Measurements from ENCODE around the gene EML4.

Gene EML4

GRCh38 chr2:42191285-42192009 lies 22.3 kb downstream of the EML4 start:
- TF ChIP-seq, protein P1, sequence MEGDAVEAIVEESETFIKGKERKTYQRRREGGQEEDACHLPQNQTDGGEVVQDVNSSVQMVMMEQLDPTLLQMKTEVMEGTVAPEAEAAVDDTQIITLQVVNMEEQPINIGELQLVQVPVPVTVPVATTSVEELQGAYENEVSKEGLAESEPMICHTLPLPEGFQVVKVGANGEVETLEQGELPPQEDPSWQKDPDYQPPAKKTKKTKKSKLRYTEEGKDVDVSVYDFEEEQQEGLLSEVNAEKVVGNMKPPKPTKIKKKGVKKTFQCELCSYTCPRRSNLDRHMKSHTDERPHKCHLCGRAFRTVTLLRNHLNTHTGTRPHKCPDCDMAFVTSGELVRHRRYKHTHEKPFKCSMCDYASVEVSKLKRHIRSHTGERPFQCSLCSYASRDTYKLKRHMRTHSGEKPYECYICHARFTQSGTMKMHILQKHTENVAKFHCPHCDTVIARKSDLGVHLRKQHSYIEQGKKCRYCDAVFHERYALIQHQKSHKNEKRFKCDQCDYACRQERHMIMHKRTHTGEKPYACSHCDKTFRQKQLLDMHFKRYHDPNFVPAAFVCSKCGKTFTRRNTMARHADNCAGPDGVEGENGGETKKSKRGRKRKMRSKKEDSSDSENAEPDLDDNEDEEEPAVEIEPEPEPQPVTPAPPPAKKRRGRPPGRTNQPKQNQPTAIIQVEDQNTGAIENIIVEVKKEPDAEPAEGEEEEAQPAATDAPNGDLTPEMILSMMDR (IDR thresholded peaks at IDR 0.05; ENCODE audit: insufficient read depth, low read depth, low read length, missing control alignments): no peak
- H3K4me3 ChIP-seq (ENCODE audit: low read depth, low read length): no peak overlapping the region
- DNase-seq (ENCODE audit: low read depth): no peak

DNA sequence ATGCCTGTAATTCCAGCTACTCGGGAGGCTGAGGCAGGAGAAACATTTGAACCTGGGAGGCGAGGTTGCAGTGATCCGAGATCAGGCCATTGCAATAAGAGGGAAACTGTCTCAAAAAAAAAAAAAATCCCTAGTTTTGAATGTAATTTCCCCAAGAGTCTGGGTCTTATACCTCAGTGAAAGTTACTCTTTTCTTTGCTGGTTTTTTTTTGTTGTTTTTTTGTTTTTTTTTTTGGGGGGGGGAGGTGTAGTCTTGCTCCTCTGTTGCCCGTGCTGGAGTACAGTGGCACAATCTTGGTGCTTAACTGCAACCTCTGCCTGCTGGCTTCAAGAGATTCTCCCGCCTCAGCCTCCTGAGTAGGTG lies 22.8 kb downstream of the EML4 start:
- TF ChIP-seq, protein P1 (IDR thresholded peaks at IDR 0.05; ENCODE audit: insufficient read depth, low read depth, low read length, missing control alignments): no peak
- no peak overlapping the region for H3K4me3 ChIP-seq (ENCODE audit: low read depth, low read length)
- no peak for DNase-seq (ENCODE audit: low read depth)

DNA sequence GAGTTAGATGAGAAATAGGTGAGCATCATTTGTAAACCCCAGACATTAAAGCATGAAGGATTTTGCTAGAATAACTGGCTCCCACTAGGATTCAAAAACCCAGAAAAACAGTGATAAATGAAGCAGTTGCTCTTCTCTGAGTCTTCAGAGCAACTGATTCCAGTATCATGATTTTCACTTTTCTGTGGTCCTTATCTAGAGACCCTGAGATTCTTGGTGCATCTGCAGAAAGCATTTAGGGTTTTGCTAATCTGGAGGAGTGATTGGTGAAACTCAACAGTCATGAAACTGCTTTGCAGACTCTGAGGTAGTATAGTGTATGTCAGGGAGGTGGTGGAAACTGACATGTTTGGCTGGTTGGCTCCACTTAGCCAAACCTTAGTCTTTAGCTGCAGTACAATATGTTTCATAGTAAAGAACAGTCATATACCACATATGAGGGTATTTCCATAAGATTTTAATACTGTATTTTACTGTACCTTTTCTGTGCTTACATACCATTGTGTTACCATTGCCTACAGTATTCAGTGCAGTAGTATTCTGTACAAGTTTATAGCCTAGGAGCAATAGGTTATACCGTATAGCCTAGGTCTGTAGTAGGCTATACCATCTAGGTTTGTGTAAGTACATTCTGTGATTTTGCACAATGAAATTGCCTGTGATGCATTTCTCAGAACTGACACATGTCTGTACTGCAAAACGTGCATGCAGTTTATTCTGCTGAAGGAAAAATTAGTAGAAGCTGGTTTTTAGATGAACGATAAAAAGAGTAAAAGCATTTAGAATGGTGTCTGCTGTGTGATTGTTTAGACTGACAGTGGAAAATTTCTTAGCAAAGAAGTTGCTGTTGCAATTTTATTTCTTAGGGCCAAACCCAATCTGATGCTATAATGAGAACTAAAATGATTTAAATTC lies 23.8 kb downstream of the EML4 start:
- peak; percentile 44 for DNase-seq (ENCODE audit: low read depth)
- TF ChIP-seq, protein P1 (IDR thresholded peaks at IDR 0.05; ENCODE audit: insufficient read depth, low read depth, low read length, missing control alignments): no peak
- H3K4me3 ChIP-seq (ENCODE audit: low read depth, low read length): no peak overlapping the region

- no peak overlapping the region for H3K4me3 ChIP-seq (ENCODE audit: low read depth, low read length)
- TF ChIP-seq, protein P1 (IDR thresholded peaks at IDR 0.05; ENCODE audit: insufficient read depth, low read depth, low read length, missing control alignments): no peak
- no peak for DNase-seq (ENCODE audit: low read depth)
Observed at GRCh38 chr2:42193722-42194187, 24.6 kb downstream of the EML4 start.

GRCh38 chr2:42194428-42194827 lies 25.3 kb downstream of the EML4 start:
- no peak overlapping the region for H3K4me3 ChIP-seq (ENCODE audit: low read depth, low read length)
- TF ChIP-seq, protein P1 (IDR thresholded peaks at IDR 0.05; ENCODE audit: insufficient read depth, low read depth, low read length, missing control alignments): no peak
- DNase-seq (ENCODE audit: low read depth): no peak

- no peak overlapping the region for H3K4me3 ChIP-seq (ENCODE audit: low read depth, low read length)
- TF ChIP-seq, protein P1 (IDR thresholded peaks at IDR 0.05; ENCODE audit: insufficient read depth, low read depth, low read length, missing control alignments): no peak
- no peak for DNase-seq (ENCODE audit: low read depth)
Observed at GRCh38 chr2:42195559-42195958, 26.4 kb downstream of the EML4 start.

Measured in GM12865 (cell line).